ENCODE measurements around the gene ZNF710. TPM values are rescaled to one million over a fixed set of nuclear protein-coding genes. Genes with fewer than 3 reads are reported as not detected.

Gene ZNF710
- total and polyA plus RNA-seq, 2 of the 8 experiments (the other 6 are each of a cell fraction or from before 2014, with no cell fraction given), result 10.5 to 24.0 TPM

- H3K27me3 ChIP-seq (replicated peaks in 1 of 4; ENCODE audit: control insufficient read depth in 3 of 4, extremely low read depth in 1 of 4, insufficient read depth in 3 of 4, low read length in 3 of 4), result no peaks in the 10 kb centered on the region
- no peaks in the 10 kb centered on the region for H3K23me2 ChIP-seq (ENCODE audit: low read depth, low read length)
- peaks cover 0 to 14% (median 2%) of the 10 kb centered on the region in 4 experiments; a peak in 5 of 8 replicates for H3K36me3 ChIP-seq (ENCODE audit: control insufficient read depth in 2 of 4, insufficient read depth in 4 of 4, low read length in 3 of 4)
- no peak overlapping the region for H3K18ac ChIP-seq (ENCODE audit: extremely low read depth, low read length)
- H3K79me1 ChIP-seq (ENCODE audit: low read depth, low read length), result 0 out of 2 replicates have a peak, but pooled peaks cover 2% of the 10 kb centered on the region
- CTCF ChIA-PET (ENCODE audit: partially characterized antibody), result interaction anchor here (0.6 to 7.4 kb wide), 12 partner anchors 10 to 325 kb away, joined by 3 to 99 read pairs (median 4); no protein-coding TSS in a partner anchor
- H2AK5ac ChIP-seq (ENCODE audit: low read depth, low read length), result no peak overlapping the region
- H4K91ac ChIP-seq (replicated peaks; ENCODE audit: insufficient read length, low read length), result no peak overlapping the region
- no peak overlapping the region for H2BK12ac ChIP-seq (ENCODE audit: low read depth, low read length)
- POLR2A ChIA-PET (ENCODE audit: partially characterized antibody), result interaction anchor here (0.6 to 1.4 kb wide), 3 partner anchors 9 to 36 kb away, joined by 3 read pairs; no protein-coding TSS in a partner anchor
- no peak overlapping the region for H3K14ac ChIP-seq (ENCODE audit: insufficient read length)
- H3K9ac ChIP-seq (replicated peaks in 1 of 4; ENCODE audit: extremely low read depth in 1 of 4, low read depth in 3 of 4, low read length in 3 of 4), result no peak overlapping the region
- no peak for FAIRE-seq
- peaks cover 0 to 6% of the 10 kb centered on the region in 2 experiments for H4K20me1 ChIP-seq (replicated peaks in 1 of 2; ENCODE audit: control insufficient read depth in 1 of 2, insufficient read depth in 2 of 2, low read length in 2 of 2)
- H2BK5ac ChIP-seq (ENCODE audit: low read depth, low read length), result peak overlapping the region; percentile 71; the same call in 1 of the 2 replicates
- H2BK20ac ChIP-seq (ENCODE audit: low read length), result no peak overlapping the region
- no peak overlapping the region for H2BK120ac ChIP-seq (replicated peaks; ENCODE audit: low read depth, low read length)
- no peaks in the 10 kb centered on the region for H3K79me2 ChIP-seq (ENCODE audit: control insufficient read depth in 1 of 2, insufficient read depth in 2 of 2, low read length in 2 of 2)
- no peak for DNase-seq (ENCODE audit: low read depth in 1 of 2, low spot score in 2 of 2)
- 89% methylated on average over 5 of the region's 7 CpGs; no CpG with 5 or more reads in 1 of the 2 experiments for WGBS, 2 experiments (ENCODE audit: extremely low coverage in 1 of 2, insufficient coverage in 1 of 2, insufficient read length in 1 of 2, insufficient replicate concordance in 2 of 2, low coverage in 1 of 2, low lambda C conversion rate in 2 of 2, missing lambda C conversion rate in 1 of 2)
- H3K9me3 ChIP-seq (ENCODE audit: insufficient read depth in 2 of 2, low read depth in 1 of 2, low read length in 1 of 2), result no peaks in the 10 kb centered on the region
- H2AFZ ChIP-seq (ENCODE audit: low read length), result no peak overlapping the region
- no peak overlapping the region for H3K56ac ChIP-seq (replicated peaks; ENCODE audit: insufficient read length, low read depth, low read length)
- H3K4me3 ChIP-seq (ENCODE audit: extremely low read depth in 1 of 4, insufficient read depth in 2 of 4, low read depth in 3 of 4, low read length in 4 of 4), result no peak overlapping the region
- H4K8ac ChIP-seq (ENCODE audit: extremely low read depth, insufficient read depth, low read length), result no peak overlapping the region
- no peak overlapping the region for H3K4ac ChIP-seq (replicated peaks; ENCODE audit: insufficient read length, low read depth, low read length)
- H2BK15ac ChIP-seq (ENCODE audit: low read length), result no peak overlapping the region
- H3K4me2 ChIP-seq (ENCODE audit: insufficient read depth in 1 of 2, low read depth in 2 of 2, low read length in 2 of 2), result no peak overlapping the region
- peaks cover 4 to 11% (median 7%) of the 10 kb centered on the region in 4 experiments; a peak in 6 of 7 replicates for H3K4me1 ChIP-seq (replicated peaks in 1 of 4; ENCODE audit: control insufficient read depth in 3 of 4, insufficient read depth in 4 of 4, low read length in 3 of 4)
- H4K5ac ChIP-seq (ENCODE audit: insufficient read length, low read depth, low read length), result peak overlapping the region; percentile 5
- no peak overlapping the region for H3K23ac ChIP-seq (ENCODE audit: insufficient read length)
- no peak overlapping the region for H3K27ac ChIP-seq (ENCODE audit: low read depth, low read length)
- TF ChIP-seq KDM4A (IDR thresholded peaks at IDR 0.05; ENCODE audit: low read depth, low read length, severe bottlenecking), result no peak
- TF ChIP-seq SIX5 (IDR thresholded peaks at IDR 0.05; ENCODE audit: low read depth, low read length), result no peak
- TF ChIP-seq MAFK (IDR thresholded peaks at IDR 0.05; ENCODE audit: low read depth, low read length), result no peak
- TF ChIP-seq POLR2AphosphoS5 (IDR thresholded peaks at IDR 0.05; ENCODE audit: low read depth, low read length), result no peak
- TF ChIP-seq KDM5A (IDR thresholded peaks at IDR 0.05; ENCODE audit: low read length), result no peak
- no peak for TF ChIP-seq RNF2 (IDR thresholded peaks at IDR 0.05; ENCODE audit: borderline replicate concordance, low read depth, low read length, missing control alignments, poor library complexity, severe bottlenecking)
Observed at GRCh38 chr15:90078965-90079364, 77.8 kb downstream of the ZNF710 start.

Measured in H1 (cell line).